HG02588 (cell line): ENCODE data around the gene FCGR3A.

Experiments
- ATAC-seq: cut with Tn5 transposase; IDR thresholded peaks from one replicate; pipeline ENCODE4 v1.9.1; 2021; ENCODE audit warnings: mild to moderate bottlenecking, moderate library complexity; ENCODE audit not compliant: unreplicated experiment

The FCGR3A gene

DNA sequence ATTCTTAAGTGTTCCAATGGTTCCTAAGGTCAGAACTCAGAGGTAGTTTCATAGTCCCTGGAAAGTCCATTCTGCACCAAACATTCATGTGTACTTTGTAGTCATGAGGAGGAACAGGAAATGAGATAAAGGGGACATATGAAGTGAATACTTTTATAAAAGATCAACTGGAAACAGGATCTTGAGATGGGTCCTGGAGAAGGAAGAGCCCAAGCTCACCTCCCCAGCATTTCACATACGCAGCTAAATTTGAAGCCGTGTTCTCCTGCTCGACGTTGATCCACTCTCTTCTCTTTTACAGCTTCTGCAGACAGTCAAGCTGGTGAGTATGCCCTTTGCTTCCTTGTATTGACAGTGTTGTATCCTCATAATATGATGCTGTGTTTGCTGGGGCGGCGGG lies 43.9 kb downstream of the FCGR3A start:
- no peak for ATAC-seq

DNA sequence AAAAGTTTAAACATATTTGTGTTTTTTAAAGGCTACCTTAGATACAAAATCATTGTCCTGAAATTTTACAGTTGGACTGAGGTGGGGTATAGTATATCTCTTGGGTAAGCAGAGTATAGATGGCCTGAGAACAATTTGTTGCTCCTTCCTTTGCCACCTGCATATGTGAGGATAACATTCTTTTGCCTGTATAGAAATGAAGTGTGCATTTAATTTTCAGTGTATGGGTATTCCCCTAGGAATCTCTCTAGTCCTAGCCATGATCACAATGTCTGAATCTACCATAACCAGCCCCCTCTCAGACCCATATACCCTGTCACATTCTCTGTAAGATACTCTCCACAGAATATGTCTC lies 46.2 kb downstream of the FCGR3A start:
- no peak for ATAC-seq

GRCh38 chr1:161502641-161503393 lies 46.8 kb downstream of the FCGR3A start:
- no peak for ATAC-seq

GRCh38 chr1:161502181-161502580 lies 47.4 kb downstream of the FCGR3A start:
- ATAC-seq = no peak

GRCh38 chr1:161501234-161501633 lies 48.4 kb downstream of the FCGR3A start:
- no peak for ATAC-seq

- no peak for ATAC-seq
Observed at GRCh38 chr1:161499099-161500039, 50.2 kb downstream of the FCGR3A start.

- ATAC-seq = no peak
Observed at GRCh38 chr1:161498646-161499045, 51.0 kb downstream of the FCGR3A start.

DNA sequence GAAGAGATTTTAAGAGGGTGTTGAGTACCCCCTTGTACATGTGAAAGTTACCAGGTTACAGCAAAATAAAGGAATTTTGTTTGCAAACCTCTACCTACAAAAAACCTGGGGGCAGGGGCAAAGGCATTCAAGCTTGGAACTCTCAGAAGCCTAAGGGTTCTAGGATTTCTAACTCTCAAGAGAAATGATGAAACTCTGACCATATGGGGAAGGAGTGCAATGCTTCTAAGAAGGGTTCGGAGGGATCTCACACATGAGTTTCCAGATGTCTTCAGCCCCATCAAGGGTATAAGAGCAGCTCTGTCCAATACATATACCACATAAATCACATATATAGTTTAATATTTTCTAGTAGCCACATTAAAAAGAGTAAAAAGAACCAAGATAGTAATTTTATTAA lies 51.7 kb downstream of the FCGR3A start:
- no peak for ATAC-seq

GRCh38 chr1:161495490-161495889 lies 54.1 kb downstream of the FCGR3A start:
- ATAC-seq = no peak

- no peak for ATAC-seq
Observed at GRCh38 chr1:161494091-161494735, 55.4 kb downstream of the FCGR3A start.

- ATAC-seq = no peak
Observed at GRCh38 chr1:161492827-161493226, 56.8 kb downstream of the FCGR3A start.
